HG02623 (cell line): ENCODE results near the gene RC3H2.

Experiments
- ATAC-seq: cut with Tn5 transposase; IDR thresholded peaks from one replicate; pipeline ENCODE4 v1.9.1; 2021; ENCODE audit warnings: moderate library complexity; ENCODE audit not compliant: unreplicated experiment

The RC3H2 gene

GRCh38 chr9:122807271-122807900, 97.8 kb downstream of the RC3H2 start:
- no peak for ATAC-seq

- ATAC-seq, result no peak
Measured at GRCh38 chr9:122806661-122807060, 98.5 kb downstream of the RC3H2 start.

DNA sequence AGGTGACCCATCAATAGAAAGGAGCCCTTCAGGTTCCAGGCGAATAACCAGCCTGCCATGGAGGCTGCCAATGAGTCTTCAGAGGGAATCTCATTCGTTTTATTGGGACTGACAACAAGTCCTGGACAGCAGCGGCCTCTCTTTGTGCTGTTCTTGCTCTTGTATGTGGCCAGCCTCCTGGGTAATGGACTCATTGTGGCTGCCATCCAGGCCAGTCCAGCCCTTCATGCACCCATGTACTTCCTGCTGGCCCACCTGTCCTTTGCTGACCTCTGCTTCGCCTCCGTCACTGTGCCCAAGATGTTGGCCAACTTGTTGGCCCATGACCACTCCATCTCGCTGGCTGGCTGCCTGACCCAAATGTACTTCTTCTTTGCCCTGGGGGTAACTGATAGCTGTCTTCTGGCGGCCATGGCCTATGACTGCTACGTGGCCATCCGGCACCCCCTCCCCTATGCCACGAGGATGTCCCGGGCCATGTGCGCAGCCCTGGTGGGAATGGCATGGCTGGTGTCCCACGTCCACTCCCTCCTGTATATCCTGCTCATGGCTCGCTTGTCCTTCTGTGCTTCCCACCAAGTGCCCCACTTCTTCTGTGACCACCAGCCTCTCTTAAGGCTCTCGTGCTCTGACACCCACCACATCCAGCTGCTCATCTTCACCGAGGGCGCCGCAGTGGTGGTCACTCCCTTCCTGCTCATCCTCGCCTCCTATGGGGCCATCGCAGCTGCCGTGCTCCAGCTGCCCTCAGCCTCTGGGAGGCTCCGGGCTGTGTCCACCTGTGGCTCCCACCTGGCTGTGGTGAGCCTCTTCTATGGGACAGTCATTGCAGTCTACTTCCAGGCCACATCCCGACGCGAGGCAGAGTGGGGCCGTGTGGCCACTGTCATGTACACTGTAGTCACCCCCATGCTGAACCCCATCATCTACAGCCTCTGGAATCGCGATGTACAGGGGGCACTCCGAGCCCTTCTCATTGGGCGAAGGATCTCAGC, 104.8 kb downstream of the RC3H2 start, which contains the start of gene OR1K1:
Gene OR1K1, plus strand, starts transcription at position 58 of the 995 bp plus-strand sequence. Its CDS starts 0 bp downstream, at position 58.
- no peak for ATAC-seq

- no peak for ATAC-seq
Measured at GRCh38 chr9:122797316-122798063, 107.7 kb downstream of the RC3H2 start.
